GM10266 (cell line): ENCODE data around the gene WTAP.

Experiments used
- DNase-seq: peaks from one replicate; pipeline ENCODE4 v3.0.0; 2012; ENCODE audit errors: extremely low spot score
- CTCF ChIP-seq: IDR thresholded peaks from 2 replicates; pipeline ENCODE4 v1.5.1; 2012; ENCODE audit warnings: mild to moderate bottlenecking, low read depth; ENCODE audit not compliant: control insufficient read depth, insufficient read depth; ENCODE audit errors: missing control alignments

Gene WTAP

GRCh38 chr6:159754401-159754800 lies 27.1 kb downstream of the WTAP start:
- no peak for DNase-seq
- no peak for TF ChIP-seq CTCF

- no peak for TF ChIP-seq CTCF
- no peak for DNase-seq
Observed at GRCh38 chr6:159754959-159755914, 27.9 kb downstream of the WTAP start.

- no peak for DNase-seq
- TF ChIP-seq CTCF: no peak
Observed at GRCh38 chr6:159756508-159756907, 29.2 kb downstream of the WTAP start.

GRCh38 chr6:159758031-159759001 lies 31.0 kb downstream of the WTAP start:
- no peak for TF ChIP-seq CTCF
- DNase-seq: no peak

GRCh38 chr6:159759645-159760044 lies 32.3 kb downstream of the WTAP start:
- TF ChIP-seq CTCF: no peak
- no peak for DNase-seq

GRCh38 chr6:159760602-159761057 lies 33.3 kb downstream of the WTAP start:
- no peak for TF ChIP-seq CTCF
- no peak for DNase-seq
